Posterior vena cava (tissue), 2 donors: ENCODE data around the gene KLK13. TPM values are rescaled to one million over a fixed set of nuclear protein-coding genes. Genes with fewer than 3 reads are reported as not detected.
A peak's percentile ranks its signal among the peaks of the same experiment; 100 is the strongest.

Experiments
- DNase-seq: peaks from one replicate; pipeline ENCODE4 v3.0.0-alpha.2; 2020; ENCODE audit warnings: low spot score
- intact Hi-C, 2 donors: fragments of 100-400 bp; cut with DNase I; formaldehyde crosslinking; loops; one replicate each; pipeline versions ENCODE4 v1.14.1 to v1.14.2; 2022 to 2023
- long read RNA-seq, 2 donors: library from polyadenylated mRNA; unstranded; transcript quantifications; one replicate each; pipeline ENCODE4 v2.0.0, GENCODE V29; 2020 to 2021
- total RNA-seq, 2 donors: library from RNA; stranded (reverse); fragmentation: NEBNext Ultra II Directional; extraction: Animal tissue kit (Norgen Biotek cat#: 25700); gene quantifications; one replicate each; pipeline ENCODE4 v1.2.1, GENCODE V29; 2021
- donor health status: DM: yes; HTN: yes; CAD: no.
- donor health status: DM: yes; HTN: yes; CAD: no.

KLK13 gene
- not detected for total RNA-seq
- long read RNA-seq, donor 1, result 0 reads
- long read RNA-seq, donor 2, result 0 reads

GRCh38 chr19:51064534-51065220, at the start of gene KLK13:
Gene KLK13 (minus strand): TSS chr19:51065092. CDS start chr19:51065067, 25 bp downstream.
- intact Hi-C loops, result no loop called here
- DNase-seq, result no peak

- no peak for DNase-seq
- intact Hi-C loops, result no loop called here
Measured at GRCh38 chr19:51114087-51114729, 49.3 kb upstream of the KLK13 start.

- intact Hi-C loops, result no loop called here
- peak; percentile 43 for DNase-seq
Measured at GRCh38 chr19:51111606-51112005, 46.7 kb upstream of the KLK13 start.

GRCh38 chr19:51110666-51110971, 45.7 kb upstream of the KLK13 start:
- intact Hi-C loops, result no loop called here
- peak; percentile 36 for DNase-seq

GRCh38 chr19:51108805-51109146, 43.9 kb upstream of the KLK13 start:
- intact Hi-C loops, result no loop called here
- DNase-seq, result no peak

GRCh38 chr19:51108066-51108804, 43.3 kb upstream of the KLK13 start, which contains the start of gene CTU1:
Gene CTU1 (minus strand): TSS chr19:51108409. CDS start chr19:51104569, 3,840 bp downstream.
- DNase-seq, result peak; percentile 99
- intact Hi-C loops, result no loop called here

GRCh38 chr19:51107406-51108065, 42.6 kb upstream of the KLK13 start:
- intact Hi-C loops, result no loop called here
- no peak for DNase-seq

GRCh38 chr19:51103926-51104341, 39.0 kb upstream of the KLK13 start:
- intact Hi-C loops, result no loop called here
- no peak for DNase-seq

- intact Hi-C loops, result no loop called here
- no peak for DNase-seq
Measured at GRCh38 chr19:51102991-51103390, 38.1 kb upstream of the KLK13 start.

- intact Hi-C loops, result no loop called here
- DNase-seq, result no peak
Measured at GRCh38 chr19:51101171-51101865, 36.4 kb upstream of the KLK13 start.

GRCh38 chr19:51100601-51101000, 35.7 kb upstream of the KLK13 start:
- no peak for DNase-seq
- intact Hi-C loops, result no loop called here

GRCh38 chr19:51099047-51099382, 34.1 kb upstream of the KLK13 start:
- DNase-seq, result no peak
- intact Hi-C loops, result no loop called here

GRCh38 chr19:51098365-51099046, 33.6 kb upstream of the KLK13 start:
- intact Hi-C loops, result no loop called here
- peak; percentile 92 for DNase-seq

GRCh38 chr19:51097796-51098195, 32.9 kb upstream of the KLK13 start:
- intact Hi-C loops, result no loop called here
- peak; percentile 66 for DNase-seq

GRCh38 chr19:51097166-51097738, 32.4 kb upstream of the KLK13 start:
- intact Hi-C loops, result no loop called here
- DNase-seq, result peak; percentile 89

GRCh38 chr19:51096473-51097165, 31.7 kb upstream of the KLK13 start:
- peak; percentile 56 for DNase-seq
- intact Hi-C loops, result no loop called here

GRCh38 chr19:51094696-51095279, 29.9 kb upstream of the KLK13 start:
- intact Hi-C loops, result no loop called here
- DNase-seq, result peak; percentile 76
